ENCODE measurements around the gene ALOX5.

Gene ALOX5

DNA sequence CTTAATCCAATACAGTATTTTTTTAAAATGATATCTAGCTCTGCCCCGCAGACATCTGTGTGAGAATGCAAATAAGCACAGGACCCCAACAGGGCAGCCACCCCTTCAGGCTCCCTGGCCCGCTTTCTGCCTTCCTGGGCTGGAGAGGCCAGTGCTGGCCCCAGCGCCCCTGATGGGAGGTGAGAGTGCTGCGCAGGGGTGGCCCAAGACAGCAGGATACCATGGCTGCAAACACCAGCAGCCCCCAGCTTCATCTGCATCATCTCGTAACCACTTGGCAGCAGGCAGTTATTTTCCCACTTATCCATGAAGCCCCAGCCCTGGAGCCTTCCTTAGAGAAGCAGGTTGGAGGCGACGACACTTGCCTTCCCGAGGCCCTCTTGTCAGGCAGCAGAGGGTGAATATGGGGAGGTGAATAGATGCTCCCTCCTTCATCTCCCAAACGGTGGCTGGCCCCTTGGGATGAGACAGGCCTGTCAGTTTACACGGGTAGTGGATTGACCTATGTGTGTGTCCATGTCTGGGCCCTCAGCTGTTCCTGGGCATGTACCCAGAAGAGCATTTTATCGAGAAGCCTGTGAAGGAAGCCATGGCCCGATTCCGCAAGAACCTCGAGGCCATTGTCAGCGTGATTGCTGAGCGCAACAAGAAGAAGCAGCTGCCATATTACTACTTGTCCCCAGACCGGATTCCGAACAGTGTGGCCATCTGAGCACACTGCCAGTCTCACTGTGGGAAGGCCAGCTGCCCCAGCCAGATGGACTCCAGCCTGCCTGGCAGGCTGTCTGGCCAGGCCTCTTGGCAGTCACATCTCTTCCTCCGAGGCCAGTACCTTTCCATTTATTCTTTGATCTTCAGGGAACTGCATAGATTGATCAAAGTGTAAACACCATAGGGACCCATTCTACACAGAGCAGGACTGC lies 71.2 kb downstream of the ALOX5 start:
- no peak for DNase-seq

DNA sequence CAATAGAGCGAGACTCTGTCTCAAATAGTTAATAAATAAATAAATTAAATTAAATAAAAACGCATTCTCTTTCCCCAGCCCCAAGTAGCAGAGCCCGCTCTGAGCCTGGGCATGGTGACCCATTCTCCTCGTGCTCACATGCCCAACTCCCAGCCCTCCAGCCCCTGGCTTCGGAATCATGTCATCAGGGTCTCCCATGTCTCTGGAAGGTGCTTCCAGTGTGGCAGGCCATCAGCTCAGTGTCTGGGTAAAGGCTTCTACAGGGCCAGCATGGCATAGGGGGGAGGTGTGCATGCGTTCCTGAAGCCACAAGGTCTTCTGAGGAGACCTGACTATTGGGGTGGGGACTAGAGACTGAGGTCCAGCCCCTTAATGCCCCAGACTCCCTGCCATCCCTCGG lies 72.8 kb downstream of the ALOX5 start:
- no peak for DNase-seq

DNA sequence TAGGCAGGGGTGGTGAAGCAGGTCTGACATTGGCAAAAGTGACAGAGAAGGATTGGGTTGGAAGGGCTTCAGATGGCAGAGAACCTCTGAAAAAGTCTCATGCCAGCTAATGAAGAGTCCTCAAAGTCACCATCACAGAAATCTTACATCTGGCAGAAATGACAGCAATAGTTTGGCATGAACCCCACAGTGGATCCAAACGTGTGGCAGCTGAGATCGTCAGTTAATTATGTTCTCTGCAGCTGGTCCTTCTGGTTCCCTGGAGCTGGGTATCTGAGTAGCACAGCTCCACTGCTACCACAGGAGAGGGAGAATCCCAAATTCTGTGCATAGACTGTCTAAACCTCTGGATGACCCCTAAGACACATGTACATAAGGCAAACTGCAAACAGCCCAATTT lies 73.4 kb downstream of the ALOX5 start:
- DNase-seq = no peak

DNA sequence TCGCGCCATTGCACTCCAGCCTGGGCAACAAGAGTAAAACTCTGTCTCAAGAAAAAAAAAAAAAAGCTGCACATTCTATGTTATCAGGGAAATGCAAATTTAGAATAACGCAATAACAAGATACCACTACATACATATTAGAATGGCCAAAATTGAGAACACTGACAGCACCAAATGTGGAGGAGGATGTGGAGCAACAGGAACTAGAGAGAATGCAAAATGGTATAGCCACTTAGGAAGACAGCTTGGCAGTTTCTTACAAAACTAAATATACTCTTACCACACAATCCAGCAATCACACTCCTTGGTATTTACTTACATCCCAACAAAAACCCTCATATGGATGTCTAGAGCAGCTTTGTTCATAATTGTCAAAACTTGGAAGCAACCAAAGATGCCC lies 76.8 kb downstream of the ALOX5 start:
- DNase-seq = no peak

DNA sequence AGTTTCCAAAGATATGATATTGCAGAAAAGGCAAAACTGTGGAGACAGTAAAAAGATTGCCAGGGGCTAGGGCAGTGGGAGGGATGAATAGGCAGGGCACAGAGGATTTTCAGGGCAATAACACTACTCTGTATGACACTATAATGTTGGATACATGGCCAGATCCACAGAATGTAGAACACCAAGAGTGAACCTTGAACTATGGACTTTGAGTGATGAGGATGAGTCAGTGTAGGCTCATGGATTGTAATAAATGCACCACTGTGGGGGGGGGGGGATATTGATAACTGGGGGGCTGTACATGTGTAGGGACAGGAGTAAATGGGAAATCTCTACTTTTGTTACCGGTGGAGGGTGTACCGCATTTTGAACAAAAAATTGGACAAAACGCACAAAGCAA lies 77.4 kb downstream of the ALOX5 start:
- no peak for DNase-seq

DNA sequence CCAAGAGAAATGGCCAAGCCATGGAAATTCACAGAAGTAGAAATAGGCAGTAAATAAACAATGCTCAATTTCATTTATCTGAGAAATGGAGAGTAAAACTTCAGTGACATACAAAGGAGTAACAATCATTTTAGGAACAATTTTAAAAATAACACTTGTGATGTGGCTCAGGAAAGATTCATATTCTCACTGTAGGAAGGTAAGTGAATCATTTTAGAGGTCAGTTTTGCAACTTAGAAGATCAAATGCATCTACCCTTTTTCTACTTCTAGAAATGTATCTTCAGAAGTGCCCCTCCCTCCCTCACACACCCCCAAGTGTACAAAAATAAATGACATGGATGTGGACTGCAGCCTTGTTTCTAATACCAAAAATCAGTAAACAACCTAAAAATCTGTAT lies 78.3 kb downstream of the ALOX5 start:
- DNase-seq = no peak

DNA sequence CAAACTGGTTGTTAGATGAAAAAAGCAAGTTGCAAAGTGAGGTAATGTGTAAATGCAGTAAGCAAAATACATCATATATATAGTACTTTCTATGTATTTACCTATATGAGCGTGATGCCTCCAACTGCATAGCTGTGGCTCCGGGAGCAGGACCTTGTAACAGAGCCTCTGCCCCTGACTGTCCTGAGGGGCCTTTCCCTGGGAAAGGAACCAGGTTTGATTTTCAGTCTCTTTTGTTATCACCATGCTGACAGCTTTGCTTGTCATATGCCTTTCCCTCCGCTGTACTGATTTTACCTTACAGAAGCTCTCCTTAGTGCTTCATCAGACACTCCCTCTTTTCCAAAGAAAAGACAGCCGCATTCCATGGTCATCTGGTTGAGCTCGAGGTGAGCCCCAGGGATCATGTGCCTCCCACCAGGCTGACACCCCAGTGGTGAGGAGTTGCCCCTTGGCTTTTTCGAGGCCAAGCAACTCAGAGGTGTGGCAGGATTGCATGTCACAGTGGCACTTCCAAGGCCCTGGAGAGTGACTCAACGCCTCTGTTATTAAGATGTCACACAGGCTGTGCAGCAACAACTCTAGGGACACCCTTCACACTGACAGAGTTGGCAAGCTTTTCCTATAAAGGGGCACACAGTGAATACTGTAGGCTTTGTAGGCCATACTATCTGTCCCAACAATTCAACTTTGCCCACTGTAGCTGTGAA lies 78.9 kb downstream of the ALOX5 start:
- DNase-seq = no peak

DNA sequence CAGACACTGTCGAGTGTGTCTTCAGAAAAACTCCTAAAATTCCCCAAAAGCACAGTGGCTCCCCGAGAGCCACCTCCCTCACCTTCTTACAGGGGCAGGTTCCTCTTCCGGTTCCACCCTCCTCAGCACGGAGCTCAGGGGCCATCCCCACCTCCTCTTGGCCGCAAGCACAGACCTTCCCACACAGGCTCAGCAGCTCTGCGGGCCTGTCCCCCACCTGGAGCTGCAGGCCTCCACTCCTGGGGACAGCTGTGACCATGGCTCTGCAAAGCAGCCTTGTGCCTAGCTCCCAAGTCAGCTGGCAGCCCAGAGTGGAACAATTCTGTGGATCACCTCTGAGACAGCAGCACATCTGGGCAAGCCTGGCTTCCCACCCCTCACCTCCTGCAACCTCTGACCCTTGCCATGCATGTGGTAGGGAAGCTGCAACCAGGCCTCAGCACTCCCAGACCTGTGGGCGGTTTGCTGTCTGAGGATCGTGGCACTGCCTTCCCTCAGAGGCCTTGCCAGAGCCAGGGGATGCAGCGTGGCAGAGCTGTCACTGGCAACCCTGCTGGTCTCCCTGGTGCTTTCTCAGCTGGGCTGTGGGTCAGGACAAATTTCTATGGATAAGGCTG lies 79.7 kb downstream of the ALOX5 start:
- DNase-seq = no peak

DNA sequence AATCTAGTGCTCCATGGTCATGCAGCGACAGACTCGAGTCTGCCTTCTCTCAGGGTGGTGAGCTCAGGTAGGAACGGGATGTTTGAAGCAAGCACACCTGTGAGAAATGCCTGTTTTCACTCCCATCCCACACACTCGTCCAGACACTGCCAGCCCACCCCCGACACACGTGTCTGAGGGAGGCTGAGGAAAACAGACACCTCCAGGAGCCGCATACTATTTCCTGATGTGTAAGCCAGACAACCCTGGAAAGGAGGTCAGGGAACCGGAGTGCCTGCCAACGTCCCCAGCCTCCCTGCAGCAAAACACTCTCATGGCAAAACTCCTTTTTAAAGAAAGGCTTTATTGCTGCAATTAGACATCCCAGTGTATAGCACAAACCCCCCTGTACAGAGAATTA lies 80.2 kb downstream of the ALOX5 start:
- DNase-seq = no peak

DNA sequence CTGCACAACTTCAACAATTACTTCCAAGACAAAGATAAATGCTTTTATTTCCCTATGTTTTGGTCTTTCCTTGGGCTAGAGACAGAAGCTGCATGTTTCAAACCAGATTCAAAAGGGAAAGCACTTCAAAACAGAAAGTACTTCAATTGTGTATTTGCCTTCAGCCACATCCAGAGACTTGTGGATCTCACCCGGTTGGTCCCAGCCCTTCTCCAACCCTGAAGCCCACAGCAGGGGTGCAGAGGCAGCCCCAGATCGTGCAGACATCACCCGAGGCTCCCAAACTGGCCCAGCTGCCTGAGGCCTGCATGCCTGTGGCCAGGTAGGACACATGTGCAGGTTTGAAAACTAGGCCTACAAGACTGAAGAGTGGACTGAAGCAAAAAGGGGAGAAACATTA lies 80.8 kb downstream of the ALOX5 start:
- no peak for DNase-seq

DNA sequence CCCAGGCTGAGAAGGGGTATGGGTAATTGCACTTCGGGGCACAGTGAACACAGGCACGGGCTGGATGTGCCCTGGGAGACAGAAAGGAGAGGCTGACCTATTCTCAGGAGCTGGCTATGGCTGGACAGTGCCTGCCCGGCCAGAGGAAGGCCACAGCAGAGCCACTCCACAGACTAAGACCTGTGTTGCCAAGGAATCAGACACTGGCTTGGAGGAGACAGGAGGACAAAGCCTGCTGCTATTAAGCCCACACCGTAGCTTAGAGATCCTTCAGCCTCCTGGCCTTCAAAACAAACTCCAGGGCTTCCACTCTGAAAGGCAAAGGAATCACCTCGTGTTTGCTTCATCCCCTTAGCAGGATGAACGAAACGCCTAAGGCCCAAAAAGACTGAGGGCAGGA lies 82.2 kb downstream of the ALOX5 start:
- no peak for DNase-seq

DNA sequence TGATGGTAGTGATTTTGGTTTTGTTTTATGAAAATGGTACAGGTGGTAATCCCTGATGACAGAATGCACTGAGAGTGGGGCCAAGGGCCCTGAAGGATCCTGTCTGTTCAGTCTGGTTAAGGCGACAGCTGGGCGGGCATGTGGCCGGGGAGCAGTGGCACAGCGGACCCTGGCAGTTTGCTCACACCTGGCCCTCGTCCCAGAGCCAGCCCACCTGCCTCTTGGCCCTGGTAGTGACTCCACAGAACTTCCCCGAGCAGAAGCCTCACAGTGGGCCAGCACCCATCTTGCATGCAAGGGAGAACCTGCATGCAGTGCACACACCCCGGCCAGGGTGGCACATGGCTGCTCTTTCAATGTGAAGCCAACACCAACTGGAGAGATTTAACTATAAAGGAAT lies 82.8 kb downstream of the ALOX5 start:
- DNase-seq = no peak

DNA sequence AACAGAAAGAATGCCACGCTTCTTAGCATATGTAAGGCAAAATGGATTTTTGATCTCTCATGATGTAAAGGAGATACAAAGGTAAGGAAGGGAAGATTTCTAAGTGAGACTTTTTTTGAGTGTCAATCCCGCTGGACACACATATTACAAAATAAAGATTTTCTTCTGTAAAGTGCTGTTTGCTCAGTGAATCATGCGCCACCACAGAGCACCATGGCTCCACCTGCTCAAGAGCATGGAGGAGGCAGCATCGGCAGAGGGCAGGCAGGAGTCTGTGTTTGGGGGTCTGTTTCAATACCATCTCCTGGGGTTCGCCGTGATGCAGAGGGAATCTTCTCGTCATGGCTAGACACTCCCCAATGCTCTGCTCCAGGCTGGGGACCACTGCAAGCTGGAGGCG lies 83.5 kb downstream of the ALOX5 start:
- DNase-seq = no peak

DNA sequence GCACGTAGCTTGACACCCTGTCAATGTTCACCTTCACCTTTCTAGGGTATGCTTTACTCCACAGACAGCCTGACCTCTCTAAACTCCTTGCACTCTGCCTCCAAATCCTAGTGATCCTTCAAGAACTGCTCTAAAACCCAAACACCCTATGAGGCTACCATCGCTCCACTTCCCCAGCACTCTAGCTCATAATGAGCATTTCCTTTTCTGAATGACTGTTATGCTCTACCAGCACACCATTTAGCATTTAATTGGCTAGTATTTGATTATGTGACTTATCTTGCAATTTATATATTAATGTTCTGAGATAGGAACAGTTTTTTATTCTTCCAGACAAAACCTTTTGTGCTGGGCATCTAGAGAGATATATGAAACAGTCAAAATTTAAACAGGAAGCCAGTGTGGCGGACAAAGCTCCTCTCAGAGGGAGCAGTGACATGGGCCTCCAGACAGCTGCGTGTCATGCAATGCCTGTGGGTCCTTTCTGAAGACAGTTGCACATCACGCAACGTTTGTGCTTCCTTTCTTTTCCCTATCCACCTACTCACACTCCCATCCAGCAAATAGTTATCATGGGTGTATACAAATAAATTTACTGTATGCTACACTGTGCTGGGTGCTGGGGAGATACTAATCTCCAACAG lies 86.3 kb downstream of the ALOX5 start:
- DNase-seq = no peak

DNA sequence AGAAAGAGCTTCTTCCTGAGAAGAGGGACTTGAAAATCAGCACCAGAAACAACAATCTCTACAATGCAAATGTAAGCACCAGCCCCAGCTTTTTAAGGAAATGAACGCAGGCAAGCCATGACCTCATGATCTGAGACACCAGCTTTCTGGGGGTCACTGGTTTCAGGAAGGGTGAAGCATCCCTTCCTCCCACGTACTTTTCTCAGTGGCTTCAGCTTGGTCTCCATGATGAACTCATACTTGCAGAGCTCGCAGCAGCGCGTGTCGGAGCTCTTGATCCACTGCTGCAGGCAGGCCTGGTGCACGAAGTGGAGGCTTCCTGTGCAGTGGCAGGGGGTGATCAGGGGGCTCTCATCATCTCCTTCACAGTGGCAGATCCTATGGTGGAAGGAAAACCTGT lies 87.0 kb downstream of the ALOX5 start:
- DNase-seq = no peak

DNA sequence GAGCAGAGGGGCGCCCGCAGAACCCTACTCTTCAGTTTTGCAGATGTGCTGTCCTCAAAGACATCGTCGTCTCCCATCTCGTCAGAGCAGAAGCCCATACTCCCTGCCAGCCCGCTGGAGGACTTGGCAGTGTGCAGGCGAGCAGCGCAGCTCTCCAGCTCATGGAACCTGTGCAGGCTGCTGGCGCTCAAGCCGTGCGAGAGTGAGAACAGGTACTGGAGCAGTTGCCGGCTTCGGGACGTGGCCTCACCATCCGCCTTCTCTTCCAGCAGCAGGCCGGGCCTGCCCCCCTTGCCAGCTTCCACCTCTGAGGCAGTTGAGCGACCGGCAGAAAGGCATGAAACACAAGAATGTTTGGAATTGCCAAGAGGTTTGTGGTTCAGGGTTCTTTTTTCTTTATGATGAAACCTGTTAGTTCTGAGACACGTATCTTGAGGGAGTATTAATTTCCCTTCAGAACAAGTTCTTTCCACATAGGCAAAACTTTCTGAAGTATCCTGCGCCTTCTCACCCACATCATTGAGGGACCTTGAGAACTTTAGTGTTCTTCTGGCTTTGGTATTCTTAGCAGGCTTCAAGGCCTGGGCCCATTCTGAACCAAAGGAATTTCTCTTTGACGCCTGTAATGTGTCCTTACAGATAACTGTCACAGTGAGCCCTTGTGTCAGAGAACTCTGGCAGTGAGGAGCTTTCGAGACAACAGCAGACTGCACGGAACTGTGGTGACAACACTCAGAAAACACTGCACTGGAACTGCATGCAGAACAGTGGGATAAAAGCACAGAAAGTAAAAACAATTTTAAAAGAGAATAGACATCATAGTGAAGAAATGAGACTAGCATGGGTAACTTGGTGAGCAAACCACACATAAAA lies 89.5 kb downstream of the ALOX5 start:
- DNase-seq = no peak

DNA sequence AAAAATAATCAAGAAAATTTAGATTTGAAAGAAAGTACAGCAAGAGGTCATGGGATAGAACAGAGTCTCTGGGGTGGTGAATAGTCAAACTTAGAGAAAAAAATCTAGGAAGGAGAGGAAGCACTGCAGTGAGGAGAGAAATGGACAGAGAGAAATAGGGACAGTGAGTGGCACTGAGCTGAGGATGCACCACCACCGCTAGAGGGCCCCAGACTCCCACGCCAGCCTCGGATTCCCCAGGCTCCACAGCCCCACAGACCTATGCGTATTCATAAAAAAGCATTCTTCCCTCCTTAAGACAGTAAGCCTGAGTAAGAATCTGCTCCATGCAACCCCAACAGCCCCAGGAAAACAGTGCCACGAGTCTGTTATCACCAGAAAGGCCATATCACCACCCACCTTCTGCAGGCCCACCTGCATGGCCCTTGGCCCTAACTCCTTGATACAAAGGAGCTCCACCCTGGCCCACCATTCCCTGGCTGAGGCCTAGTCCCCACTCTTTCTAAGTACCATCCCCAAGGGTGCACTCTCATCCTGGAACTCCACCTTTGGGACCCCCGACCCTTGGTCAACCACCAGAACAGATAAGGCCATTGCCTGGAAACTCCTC lies 91.0 kb downstream of the ALOX5 start:
- DNase-seq = peak; percentile 64

DNA sequence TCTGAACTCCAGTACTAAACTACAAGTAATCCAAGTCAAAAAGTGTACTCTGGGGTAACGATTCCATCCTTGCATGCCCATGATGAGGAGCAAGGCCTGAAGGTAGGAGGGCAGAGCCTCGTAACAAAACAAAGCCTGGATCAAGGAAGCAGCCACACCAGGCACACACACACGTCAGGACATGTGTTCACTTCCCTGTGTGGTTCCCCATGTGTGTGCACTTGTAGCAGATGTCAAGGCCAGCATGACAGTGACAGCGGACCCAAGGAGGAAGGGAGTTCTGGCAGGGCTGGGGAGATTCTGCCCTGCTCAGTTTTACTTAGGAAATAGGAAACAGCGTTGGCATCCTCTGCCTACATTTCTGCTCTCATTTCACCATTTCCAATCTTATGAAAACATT lies 92.8 kb downstream of the ALOX5 start:
- no peak for DNase-seq

DNA sequence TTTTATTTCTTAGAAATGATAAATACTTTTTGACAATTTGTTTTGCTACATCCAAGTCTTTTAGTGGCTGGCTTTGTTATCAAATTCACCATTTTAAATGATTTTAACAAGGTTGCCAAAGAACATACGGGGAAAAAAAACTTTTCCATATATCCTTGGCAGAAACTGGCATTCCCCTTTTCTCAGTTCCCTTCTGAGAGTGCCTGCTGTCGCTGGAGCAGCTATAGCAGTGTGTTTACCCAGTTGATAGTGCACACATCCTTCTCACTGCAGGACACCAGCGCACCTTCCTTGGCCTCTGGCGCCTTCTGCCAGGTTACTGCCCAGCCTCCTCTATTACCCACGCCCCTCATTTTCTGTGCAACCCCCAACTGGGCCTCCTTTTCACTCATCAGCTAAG lies 94.1 kb downstream of the ALOX5 start:
- DNase-seq = no peak

DNA sequence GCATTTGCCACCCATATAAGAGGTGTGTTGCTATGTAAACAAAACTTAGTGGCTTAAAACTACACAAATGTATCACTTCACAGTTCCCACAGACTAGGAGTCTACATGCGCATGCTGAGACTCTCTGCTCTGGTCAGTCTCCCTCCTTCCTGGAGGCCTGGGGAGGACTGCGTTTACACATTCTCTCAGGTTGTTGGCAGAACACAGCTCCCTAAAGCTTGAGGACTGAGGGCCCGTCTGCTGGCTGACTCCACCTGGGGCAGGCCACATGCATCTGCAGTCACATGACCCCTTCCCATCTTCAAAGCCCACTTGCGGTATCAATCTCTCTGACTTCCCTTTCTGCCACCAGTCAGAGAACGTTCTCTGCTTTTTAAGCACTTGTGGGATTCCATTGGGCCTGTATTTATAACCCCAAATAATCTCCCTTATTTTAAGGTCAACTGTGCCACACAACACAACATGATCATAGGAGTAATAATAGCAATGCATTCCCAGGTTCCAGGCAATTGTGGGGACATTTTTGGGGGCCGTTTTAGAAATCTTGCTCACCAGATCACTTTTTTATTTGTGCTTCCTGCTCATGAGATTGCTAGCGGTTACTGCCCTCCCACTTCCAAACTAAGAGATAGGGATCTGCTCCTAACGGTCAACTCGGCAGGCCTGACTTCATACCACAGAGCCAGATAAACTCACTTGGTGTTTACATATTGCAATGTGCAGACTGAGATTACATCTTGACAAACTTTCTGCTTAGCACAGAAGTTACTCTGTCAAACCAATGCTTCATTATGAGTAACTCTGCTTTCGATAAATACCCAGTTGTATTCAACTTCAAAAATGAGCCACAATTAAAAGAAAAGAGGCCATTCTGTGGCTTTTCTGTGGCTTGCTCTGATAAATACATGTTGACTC lies 96.3 kb downstream of the ALOX5 start:
- DNase-seq = peak; percentile 6

DNA sequence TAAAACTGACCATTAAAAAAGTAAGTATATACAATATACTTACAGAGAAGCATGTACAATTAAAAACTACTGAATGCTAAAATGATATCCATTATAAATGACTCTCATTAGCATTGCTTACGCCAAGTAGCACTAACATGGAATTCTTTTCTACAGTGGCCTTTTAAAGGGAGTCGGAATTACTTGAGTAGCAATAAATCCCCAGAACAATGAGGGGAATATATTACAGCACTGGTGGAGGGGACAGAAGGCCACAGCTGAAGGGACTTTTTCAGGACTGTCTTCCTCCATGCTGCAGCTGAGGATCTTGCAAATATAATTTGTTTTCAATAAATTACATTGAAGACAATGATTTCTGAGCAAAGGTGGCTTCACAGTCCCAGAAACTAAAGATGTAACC lies 97.0 kb downstream of the ALOX5 start:
- DNase-seq = no peak

All from EL (cell line).